Ovary (tissue), 9 donors: ENCODE results near the gene FLNB. TPM values are rescaled to one million over a fixed set of nuclear protein-coding genes. Genes with fewer than 3 reads are reported as not detected.

Source experiments
- DNase-seq, 5 donors: peaks; one replicate each; pipeline ENCODE4 v3.0.0-alpha.2; 2019 to 2020
- H3K27ac ChIP-seq, 2 donors: fragments of 200-600 bp; one replicate each; pipeline versions ENCODE4 v1.5.1 to v1.8.0; 2019 to 2022
- H3K27me3 ChIP-seq: fragments of 200-600 bp; one replicate; pipeline ENCODE4 v1.8.0; 2022
- H3K36me3 ChIP-seq: fragments of 200-600 bp; sonication (generic); one replicate; pipeline ENCODE4 v1.5.1; 2019
- H3K4me1 ChIP-seq: one replicate; pipeline ENCODE4 v1.8.1; 2013; ENCODE audit warnings: mild to moderate bottlenecking, moderate library complexity; ENCODE audit not compliant: insufficient read depth
- H3K4me3 ChIP-seq: fragments of 200-600 bp; sonication (generic); one replicate; pipeline ENCODE4 v1.5.1; 2017
- H3K9me3 ChIP-seq, 2 donors: fragments of 200-600 bp in 1 of 2; sonication (generic) in 1 of 2; one replicate each; pipeline versions ENCODE4 v1.5.1 to v1.8.1; 2013 to 2019; ENCODE audit warnings: mild to moderate bottlenecking in 1 of 2, moderate library complexity in 1 of 2
- CTCF ChIP-seq, 3 donors: fragments of 450-650 bp in 2 of 3; fragments of 200-600 bp in 1 of 3; IDR thresholded peaks; one replicate each; pipeline versions ENCODE4 v1.5.1 to v1.8.0; 2016 to 2022; ENCODE audit warnings: antibody characterized with exemption in 3 of 3, mild to moderate bottlenecking in 1 of 3
- EP300 ChIP-seq: sonication (generic); formaldehyde crosslinking; IDR thresholded peaks from one replicate; pipeline ENCODE4 v1.6.1; 2017; ENCODE audit warnings: antibody characterized with exemption
- POLR2A ChIP-seq: fragments of 450-650 bp; IDR thresholded peaks from one replicate; pipeline ENCODE4 v1.6.1; 2017; ENCODE audit warnings: antibody characterized with exemption, mild to moderate bottlenecking, moderate library complexity
- WGBS, 3 donors: extraction: QIAGEN DNeasy Blood & Tissue Kit in 1 of 3; methylation state at CpG; one replicate each; pipeline versions ENCODE4 v1.1.5 to v1.1.7; 2013 to 2017; 5-methylcytosine and 5-hydroxymethylcytosine counted together
- intact Hi-C, 4 donors: fragments of 100-400 bp; cut with DNase I; formaldehyde crosslinking; loops; one replicate each; pipeline versions ENCODE4 v1.11.0 to v1.15.1; 2022 to 2023
- polyA plus RNA-seq, 2 donors: library from polyadenylated mRNA; stranded (reverse); fragments of 200-250 nt in 1 of 2; fragments of 350-450 nt in 1 of 2; fragmentation: Illumina TruSeq in 1 of 2; extraction: RNeasy Lipid Tissue Mini Kit (QIAGEN cat#74804) in 1 of 2; gene quantifications; one replicate each; pipeline ENCODE4 v1.2.3, GENCODE V29; 2013 to 2014
- total RNA-seq, 7 donors: library from RNA; depleted of rRNA in 2 of 7; stranded (reverse); fragments of >200 nt in 2 of 7; fragmentation: NEBNext Ultra II Directional in 3 of 7; extraction: Animal tissue kit (Norgen Biotek cat#: 25700) in 3 of 7; gene quantifications; one replicate each; pipeline versions ENCODE4 v1.1.0 to v1.2.4, GENCODE V29; 2016 to 2023
- donor health status: DM: no; HTN: no; CAD: no; lungs with moderate emphysema.
- donor health status: DM: no; HTN: no; CAD: no.
- donor health status: Bipolar disorder and iron deficiency.
- donor health status: DM: yes; HTN: yes; CAD: no.
- donor health status: DM: no; HTN: no; CAD: no.
- donor health status: DM: yes; HTN: yes; CAD: no.

The FLNB gene
- total and polyA plus RNA-seq, 9 donors = 51.9 to 190 (median 126) TPM

- H3K27ac ChIP-seq = no peak overlapping the region
- TF ChIP-seq EP300 = no peak
- no peak for TF ChIP-seq CTCF (IDR thresholded peaks at IDR 0.05)
- no peak for TF ChIP-seq POLR2A
- peaks cover 2% of the 10 kb centered on the region for H3K4me1 ChIP-seq
- H3K36me3 ChIP-seq = no peaks in the 10 kb centered on the region
- no peaks in the 10 kb centered on the region for H3K9me3 ChIP-seq
- 74 to 84% (median 78%) methylated on average over 8 of the region's 8 CpGs for WGBS, 3 donors
- intact Hi-C loops = loop anchor here in 1 of 4 donors (10.0 kb wide), 1 partner anchor 59 kb away; no protein-coding TSS in a partner anchor
- no peak overlapping the region for H3K4me3 ChIP-seq
- no peak for DNase-seq
- no peaks in the 10 kb centered on the region for H3K27me3 ChIP-seq
Measured at GRCh38 chr3:58073301-58074108, 65.3 kb downstream of the FLNB start.

GRCh38 chr3:58074116-58074715 lies 66.0 kb downstream of the FLNB start:
- Histone ChIP-seq H3K4me3 (no peak overlapping the region), H3K27ac (no peak overlapping the region), H3K9me3 (no peaks in the 10 kb centered on the region), H3K4me1 (peaks cover 2% of the 10 kb centered on the region), H3K36me3 (no peaks in the 10 kb centered on the region), H3K27me3 (no peaks in the 10 kb centered on the region)
- intact Hi-C loops = loop anchor here in 1 of 4 donors (10.0 kb wide), 1 partner anchor 59 kb away; no protein-coding TSS in a partner anchor
- DNase-seq = no peak
- TF ChIP-seq EP300 (no peak), POLR2A (no peak), CTCF (IDR thresholded peaks at IDR 0.05) (no peak)
- 72 to 83% (median 80%) methylated on average over 5 of the region's 5 CpGs for WGBS, 3 donors

GRCh38 chr3:58074997-58075396 lies 66.8 kb downstream of the FLNB start:
- no peaks in the 10 kb centered on the region for H3K27me3 ChIP-seq
- 57 to 62% (median 58%) methylated on average over 2 of the region's 2 CpGs for WGBS, 3 donors
- peaks cover 2% of the 10 kb centered on the region for H3K4me1 ChIP-seq
- TF ChIP-seq POLR2A = no peak
- intact Hi-C loops = loop anchor here in 1 of 4 donors (10.0 kb wide), 1 partner anchor 60 kb away; no protein-coding TSS in a partner anchor
- no peak overlapping the region for H3K4me3 ChIP-seq
- H3K9me3 ChIP-seq = no peaks in the 10 kb centered on the region
- no peaks in the 10 kb centered on the region for H3K36me3 ChIP-seq
- DNase-seq = no peak
- H3K27ac ChIP-seq = no peak overlapping the region

GRCh38 chr3:58077596-58078285 lies 69.5 kb downstream of the FLNB start:
- H3K36me3 ChIP-seq = no peaks in the 10 kb centered on the region
- H3K4me3 ChIP-seq = no peak overlapping the region
- H3K4me1 ChIP-seq = no peaks in the 10 kb centered on the region
- DNase-seq = no peak
- no peak overlapping the region for H3K27ac ChIP-seq
- H3K27me3 ChIP-seq = no peaks in the 10 kb centered on the region
- H3K9me3 ChIP-seq = no peaks in the 10 kb centered on the region
- intact Hi-C loops = loop anchor here in 1 of 4 donors (10.0 kb wide), 1 partner anchor 63 kb away; no protein-coding TSS in a partner anchor
- TF ChIP-seq EP300 (no peak), CTCF (IDR thresholded peaks at IDR 0.05) (no peak), POLR2A (no peak)
